Activated T-cell treated with anti-CD3 and anti-CD28 coated beads, Interleukin-2, amount 50 U/mL, for 24 hours (primary cell): ENCODE data around the gene SLC25A34.
A peak's percentile ranks its signal among the peaks of the same experiment; 100 is the strongest.
"Not testable (repeated sequence)": the region's sequence is repeated elsewhere in the genome, so short reads cannot be mapped to it uniquely, and the experiment has no call there.

ENCODE experiments used
- DNase-seq: peaks from one replicate; pipeline ENCODE4 v3.0.0-alpha.2; 2020
- H3K27ac Mint-ChIP-seq: 2 replicates; pipeline ENCODE4 v1.8.0; 2020; ENCODE audit warnings: mild to moderate bottlenecking, mixed read lengths
- H3K27me3 Mint-ChIP-seq: 2 replicates; pipeline ENCODE4 v1.8.0; 2020; ENCODE audit warnings: mixed read lengths
- H3K36me3 Mint-ChIP-seq: 2 replicates; pipeline ENCODE4 v1.8.0; 2020; ENCODE audit warnings: low read depth, mixed read lengths
- H3K4me1 Mint-ChIP-seq: 2 replicates; pipeline ENCODE4 v1.8.0; 2020; ENCODE audit warnings: low read depth, mixed read lengths
- H3K4me3 Mint-ChIP-seq: 2 replicates; pipeline ENCODE4 v1.8.0; 2020; ENCODE audit warnings: mild to moderate bottlenecking, moderate library complexity, mixed read lengths
- H3K9me3 Mint-ChIP-seq: 2 replicates; pipeline ENCODE4 v1.8.0; 2020; ENCODE audit warnings: mixed read lengths

Gene SLC25A34

DNA sequence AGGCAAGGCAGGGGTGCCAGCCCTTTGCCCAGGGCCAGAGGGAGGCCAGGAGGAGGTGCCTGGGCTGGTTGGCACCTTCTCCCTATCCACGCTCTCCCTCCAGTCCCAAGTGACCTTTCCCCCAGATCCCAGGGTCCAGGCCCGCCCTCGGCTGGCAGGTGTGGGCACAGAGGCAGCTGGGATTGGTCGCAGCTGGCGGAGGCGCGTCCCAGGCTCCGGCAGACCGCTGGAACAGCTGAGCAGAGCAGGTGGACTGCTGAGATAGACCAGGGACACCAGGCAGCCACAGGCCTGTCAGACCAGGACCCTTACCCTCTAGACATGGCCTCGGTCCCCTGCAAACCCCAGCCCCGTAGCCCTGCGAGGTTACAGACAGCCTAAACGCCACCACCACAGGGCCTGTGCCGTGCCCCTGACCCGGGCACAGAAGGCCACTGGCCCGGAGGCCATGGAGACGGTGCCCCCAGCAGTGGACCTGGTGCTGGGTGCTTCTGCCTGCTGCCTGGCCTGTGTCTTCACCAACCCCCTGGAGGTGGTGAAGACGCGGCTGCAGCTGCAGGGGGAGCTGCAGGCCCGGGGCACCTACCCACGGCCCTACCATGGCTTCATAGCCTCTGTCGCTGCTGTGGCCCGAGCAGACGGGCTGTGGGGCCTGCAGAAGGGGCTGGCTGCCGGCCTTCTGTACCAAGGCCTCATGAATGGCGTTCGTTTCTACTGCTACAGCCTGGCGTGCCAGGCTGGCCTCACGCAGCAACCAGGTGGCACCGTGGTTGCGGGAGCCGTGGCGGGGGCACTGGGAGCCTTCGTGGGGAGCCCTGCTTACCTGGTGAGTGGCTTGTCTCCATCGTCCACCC, at the start of gene SLC25A34:
SLC25A34 (plus strand) TSS at position 221 of the 854 bp plus-strand sequence; CDS start at position 449, 228 bp downstream.
- Mint-ChIP-seq H3K27me3 (no peaks in the 10 kb centered on the region), H3K4me3 (no peak within 1 kb of the TSS), H3K36me3 (peaks cover 35% of the 10 kb centered on the region), H3K9me3 (no peaks in the 10 kb centered on the region), H3K4me1 (peaks cover 3% of the 10 kb centered on the region), H3K27ac (no peak within 1 kb of the TSS)
- no peak for DNase-seq

DNA sequence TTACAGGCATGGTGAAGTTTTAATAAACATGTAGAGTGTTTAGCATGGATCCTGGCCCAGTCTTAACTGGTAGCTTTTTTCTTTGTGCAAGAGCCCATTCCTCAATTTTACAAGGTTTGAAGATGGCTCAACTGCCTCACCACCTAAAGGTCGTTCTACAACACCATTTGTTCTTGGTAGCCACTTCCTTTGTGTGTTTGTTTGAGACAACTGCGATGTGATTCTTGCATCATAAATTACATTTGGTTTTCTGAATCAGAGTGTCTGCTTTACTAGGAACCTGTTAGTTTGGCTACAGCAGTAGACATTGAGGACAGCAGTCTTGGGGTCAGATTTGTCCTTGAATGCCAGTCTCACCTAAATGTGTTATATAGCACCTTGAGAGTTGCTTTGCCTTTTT, 48.6 kb upstream of the SLC25A34 start:
- H3K27ac Mint-ChIP-seq: peak overlapping the region; percentile 4
- peaks cover 33% of the 10 kb centered on the region for H3K36me3 Mint-ChIP-seq
- no peak overlapping the region for H3K4me3 Mint-ChIP-seq
- no peak for DNase-seq
- no peaks in the 10 kb centered on the region for H3K9me3 Mint-ChIP-seq
- H3K27me3 Mint-ChIP-seq: no peaks in the 10 kb centered on the region
- H3K4me1 Mint-ChIP-seq: peaks cover 37% of the 10 kb centered on the region

DNA sequence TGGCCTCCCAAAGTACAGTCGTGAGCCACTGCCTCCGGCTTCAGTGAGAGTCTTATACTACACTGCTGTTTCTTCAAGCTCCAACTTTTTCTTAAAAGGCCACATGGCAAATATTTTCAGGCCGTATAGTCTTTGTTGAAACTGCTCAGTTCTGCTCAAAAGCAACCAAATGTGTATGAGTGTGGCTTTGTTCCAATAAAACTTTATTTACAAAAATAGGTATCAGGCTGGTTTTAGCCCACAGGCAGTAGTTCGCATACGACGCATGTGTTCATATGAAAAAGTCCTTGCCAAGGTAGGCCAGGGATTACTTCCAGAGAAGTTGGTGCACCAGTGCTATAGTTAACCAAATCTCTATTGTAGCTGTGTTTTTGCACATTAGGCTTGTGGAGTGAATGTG, 45.7 kb upstream of the SLC25A34 start:
- Mint-ChIP-seq H3K27ac (peak overlapping the region; percentile 18), H3K4me3 (no peak overlapping the region), H3K36me3 (peaks cover 38% of the 10 kb centered on the region), H3K9me3 (no peaks in the 10 kb centered on the region), H3K4me1 (peaks cover 46% of the 10 kb centered on the region), H3K27me3 (no peaks in the 10 kb centered on the region)
- no peak for DNase-seq

DNA sequence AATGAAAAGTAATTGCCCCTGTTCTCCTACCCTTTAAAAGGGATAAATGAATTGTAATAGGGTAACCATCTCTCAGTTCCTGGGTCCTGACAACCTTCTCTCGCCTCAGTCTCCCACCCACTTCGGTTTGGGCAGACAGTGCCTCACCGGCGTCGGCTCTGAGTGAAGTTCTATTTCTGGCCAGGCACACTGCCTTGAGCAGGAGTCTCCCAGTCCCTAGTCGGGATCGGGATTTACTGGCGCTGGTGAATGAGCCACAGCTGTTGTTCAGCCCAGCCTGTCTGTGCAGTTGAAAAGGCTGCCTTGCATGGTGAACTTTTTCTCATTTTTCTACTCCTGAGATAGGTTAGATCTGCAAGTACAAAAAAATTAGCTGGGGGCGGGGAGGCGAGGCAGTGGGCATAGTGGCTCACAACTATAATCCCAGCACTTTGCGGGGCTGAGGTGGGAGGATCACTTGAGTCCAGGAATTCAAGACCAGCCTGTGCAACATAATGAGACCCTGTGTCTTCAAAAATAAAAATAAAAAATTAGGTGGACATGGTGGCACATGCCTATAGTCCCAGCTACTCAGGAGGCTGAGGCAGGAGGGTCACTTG, 44.5 kb upstream of the SLC25A34 start:
- H3K27ac Mint-ChIP-seq: peak overlapping the region; percentile 56
- H3K27me3 Mint-ChIP-seq: no peaks in the 10 kb centered on the region
- H3K9me3 Mint-ChIP-seq: no peaks in the 10 kb centered on the region
- H3K4me1 Mint-ChIP-seq: peaks cover 40% of the 10 kb centered on the region
- H3K4me3 Mint-ChIP-seq: no peak overlapping the region
- no peak for DNase-seq
- peaks cover 40% of the 10 kb centered on the region for H3K36me3 Mint-ChIP-seq

DNA sequence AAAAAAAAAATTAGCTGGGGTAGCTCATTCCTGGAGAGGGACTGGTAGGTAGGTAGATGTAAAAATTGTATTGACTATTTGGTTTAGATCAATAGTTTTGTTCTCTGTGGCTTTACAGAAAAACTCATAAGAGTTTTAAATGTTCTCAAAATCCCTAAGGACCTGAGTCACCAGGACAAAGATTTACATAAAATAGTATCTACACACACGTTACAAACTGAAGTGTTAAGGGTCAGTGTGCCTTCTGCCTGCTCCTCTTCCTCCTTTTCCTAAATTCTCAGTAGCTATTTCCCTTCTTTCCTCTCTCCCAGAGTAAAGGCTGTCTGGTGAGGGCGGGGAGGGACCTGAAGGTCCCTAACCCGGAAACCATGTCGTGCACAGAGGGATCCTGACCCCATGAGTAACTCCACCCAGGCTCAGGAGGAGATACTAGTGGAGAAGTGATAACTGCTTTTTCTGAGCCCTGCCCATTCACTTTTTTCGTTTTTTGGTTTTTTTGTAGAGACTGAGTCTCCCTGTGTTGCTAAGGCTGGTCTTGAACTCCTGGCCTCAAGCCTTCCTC, 43.9 kb upstream of the SLC25A34 start:
- H3K9me3 Mint-ChIP-seq: no peaks in the 10 kb centered on the region
- H3K36me3 Mint-ChIP-seq: peaks cover 43% of the 10 kb centered on the region
- H3K4me3 Mint-ChIP-seq: no peak overlapping the region
- peak overlapping the region; percentile 64 for H3K27ac Mint-ChIP-seq
- peaks cover 44% of the 10 kb centered on the region for H3K4me1 Mint-ChIP-seq
- H3K27me3 Mint-ChIP-seq: no peaks in the 10 kb centered on the region
- no peak for DNase-seq

DNA sequence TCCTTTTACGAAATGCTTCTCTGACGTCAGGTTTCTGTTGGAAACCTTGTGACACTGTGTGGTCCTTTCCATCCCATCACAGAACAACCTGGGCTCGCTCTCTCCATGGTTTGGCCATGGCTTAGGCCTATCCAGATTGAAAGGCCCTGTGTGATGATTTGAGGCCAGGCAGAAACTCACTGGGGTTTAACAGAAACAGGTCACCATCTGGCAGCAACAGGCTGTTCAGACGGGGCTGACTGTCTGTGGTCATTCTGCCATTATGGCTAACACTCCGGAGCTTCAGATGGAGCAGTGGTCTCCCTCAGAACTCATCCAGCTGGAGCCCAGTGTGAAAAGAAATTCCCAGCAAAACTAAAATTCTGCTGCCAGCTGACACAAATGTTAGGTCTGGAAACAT, 42.7 kb upstream of the SLC25A34 start:
- no peak for DNase-seq
- peaks cover 42% of the 10 kb centered on the region for H3K4me1 Mint-ChIP-seq
- H3K9me3 Mint-ChIP-seq: no peaks in the 10 kb centered on the region
- H3K27ac Mint-ChIP-seq: peak overlapping the region; percentile 79
- H3K4me3 Mint-ChIP-seq: no peak overlapping the region
- no peaks in the 10 kb centered on the region for H3K27me3 Mint-ChIP-seq
- peaks cover 36% of the 10 kb centered on the region for H3K36me3 Mint-ChIP-seq

DNA sequence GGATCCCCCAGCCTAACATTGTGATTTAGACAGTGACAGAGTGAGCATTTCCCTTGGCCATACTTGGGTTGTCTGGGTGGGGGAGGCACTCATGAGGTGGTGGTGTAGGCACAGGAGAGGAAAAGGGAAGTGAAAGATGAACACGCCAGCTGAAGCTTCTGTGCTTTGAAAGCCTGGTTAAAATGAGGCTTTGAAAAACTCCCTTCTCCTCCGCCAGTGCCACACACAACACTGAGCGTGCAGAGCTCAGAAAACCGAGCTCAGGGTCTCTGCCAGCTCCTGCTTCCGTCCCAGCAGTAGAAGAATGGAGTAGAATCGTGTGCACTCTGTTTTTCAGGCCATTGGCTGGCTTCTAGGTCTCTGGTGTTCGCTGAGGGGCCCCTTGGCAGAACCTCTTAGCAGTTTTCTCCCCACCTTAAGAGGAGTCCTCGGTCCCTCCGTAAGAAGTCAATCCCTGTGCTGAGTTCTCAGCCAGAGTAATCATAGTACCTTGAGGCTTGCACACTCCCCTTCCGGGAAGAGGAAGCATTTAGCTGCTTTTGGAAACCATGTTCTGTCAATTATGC, 39.0 kb upstream of the SLC25A34 start:
- Mint-ChIP-seq H3K4me1 (peaks cover 44% of the 10 kb centered on the region), H3K4me3 (peak overlapping the region; percentile 49), H3K9me3 (no peaks in the 10 kb centered on the region), H3K27ac (peak overlapping the region; percentile 94), H3K27me3 (no peaks in the 10 kb centered on the region), H3K36me3 (peaks cover 25% of the 10 kb centered on the region)
- peak; percentile 54 for DNase-seq

DNA sequence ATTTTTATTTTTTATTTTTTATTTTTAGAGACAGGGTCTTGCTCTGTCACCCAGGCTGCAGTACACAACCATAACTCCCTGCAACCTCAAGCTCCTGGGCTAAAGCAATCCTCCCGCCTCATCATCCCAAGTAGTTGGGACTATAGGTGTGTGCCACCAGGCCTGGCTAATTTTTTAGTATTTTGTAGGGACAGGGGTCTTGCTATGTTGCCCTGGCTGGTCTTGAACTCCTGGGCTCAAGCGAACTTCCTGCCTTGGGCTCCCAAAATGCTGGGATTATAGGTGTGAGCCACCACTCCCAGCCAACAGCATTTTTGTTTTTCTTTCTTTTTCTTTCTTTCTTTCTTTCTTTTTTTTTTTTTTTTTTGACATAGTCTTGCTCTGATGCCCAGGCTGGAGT, 37.9 kb upstream of the SLC25A34 start:
- Mint-ChIP-seq H3K4me3 (no peak overlapping the region), H3K9me3 (no peaks in the 10 kb centered on the region), H3K27me3 (no peaks in the 10 kb centered on the region), H3K36me3 (peaks cover 27% of the 10 kb centered on the region), H3K4me1 (peaks cover 42% of the 10 kb centered on the region), H3K27ac (no peak overlapping the region)
- no peak for DNase-seq

DNA sequence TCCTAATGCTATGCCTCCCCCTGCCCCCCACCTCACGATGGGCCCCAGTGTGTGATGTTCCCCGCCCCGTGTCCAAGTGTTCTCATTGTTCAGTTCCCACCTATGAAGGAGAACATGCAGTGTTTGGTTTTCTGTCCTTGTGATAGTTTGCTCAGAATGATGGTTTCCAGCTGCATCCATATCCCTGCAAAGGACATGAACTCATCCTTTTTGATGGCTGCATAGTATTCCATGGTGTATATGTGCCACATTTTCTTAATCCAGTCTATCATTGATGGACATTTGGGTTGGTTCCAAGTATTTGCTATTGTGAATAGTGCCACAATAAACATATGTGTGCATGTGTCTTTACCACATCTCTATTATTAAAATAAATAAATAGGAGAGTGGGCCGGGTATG, 36.7 kb upstream of the SLC25A34 start:
- not testable (repeated sequence) for H3K9me3 Mint-ChIP-seq, H3K4me3 Mint-ChIP-seq, H3K27ac Mint-ChIP-seq, DNase-seq, H3K27me3 Mint-ChIP-seq
- peaks cover 43% of the 10 kb centered on the region for H3K4me1 Mint-ChIP-seq
- H3K36me3 Mint-ChIP-seq: peaks cover 27% of the 10 kb centered on the region

DNA sequence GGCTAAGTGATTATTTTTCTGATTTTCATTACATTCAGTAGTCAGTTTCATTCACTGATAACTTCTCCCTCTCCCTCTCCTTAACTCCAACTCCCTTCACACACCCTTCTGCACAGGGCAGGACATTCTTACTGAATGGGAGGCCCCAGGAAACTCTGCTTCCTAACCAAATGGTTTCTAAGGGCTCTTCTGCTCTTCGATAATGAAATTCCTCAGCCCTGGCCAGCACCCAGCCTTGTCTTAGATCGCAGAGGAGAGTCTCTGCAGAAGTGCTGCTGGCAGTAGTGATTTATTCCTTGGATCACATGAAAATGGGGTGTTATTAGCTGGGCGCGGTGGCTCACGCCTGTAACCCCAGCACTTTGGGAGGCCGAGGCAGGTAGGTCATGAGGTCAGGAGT, 35.5 kb upstream of the SLC25A34 start:
- no peak overlapping the region for H3K4me3 Mint-ChIP-seq
- DNase-seq: no peak

DNA sequence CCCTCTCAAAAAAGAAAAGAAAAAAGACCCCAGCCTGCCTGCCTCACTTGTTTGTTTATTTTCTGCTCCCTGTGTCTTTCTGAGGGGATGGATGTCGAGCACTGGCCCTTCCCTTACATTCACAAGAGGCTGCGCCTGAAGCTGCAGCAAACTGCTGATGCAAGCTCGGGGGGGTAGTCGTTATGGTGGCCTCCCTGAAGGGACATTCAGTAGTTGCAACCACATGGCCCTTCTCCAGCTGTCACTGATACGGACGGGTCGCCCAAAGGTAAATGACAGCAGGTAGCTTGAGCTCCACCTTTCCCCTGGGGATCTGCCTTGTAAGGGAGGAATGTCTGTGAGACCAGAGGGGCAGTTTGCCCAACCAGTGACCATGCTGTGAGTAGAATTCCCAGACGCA, 34.3 kb upstream of the SLC25A34 start:
- Mint-ChIP-seq H3K4me3 (no peak overlapping the region), H3K27ac (no peak overlapping the region), H3K4me1 (peaks cover 38% of the 10 kb centered on the region), H3K27me3 (no peaks in the 10 kb centered on the region), H3K36me3 (peaks cover 36% of the 10 kb centered on the region), H3K9me3 (no peaks in the 10 kb centered on the region)
- no peak for DNase-seq

More for the DNA sequence above, 35.5 kb upstream of the SLC25A34 start:
- H3K4me1 Mint-ChIP-seq: peaks cover 38% of the 10 kb centered on the region
- no peaks in the 10 kb centered on the region for H3K9me3 Mint-ChIP-seq
- H3K27me3 Mint-ChIP-seq: no peaks in the 10 kb centered on the region
- peaks cover 32% of the 10 kb centered on the region for H3K36me3 Mint-ChIP-seq
- H3K27ac Mint-ChIP-seq: peak overlapping the region; percentile 57

DNA sequence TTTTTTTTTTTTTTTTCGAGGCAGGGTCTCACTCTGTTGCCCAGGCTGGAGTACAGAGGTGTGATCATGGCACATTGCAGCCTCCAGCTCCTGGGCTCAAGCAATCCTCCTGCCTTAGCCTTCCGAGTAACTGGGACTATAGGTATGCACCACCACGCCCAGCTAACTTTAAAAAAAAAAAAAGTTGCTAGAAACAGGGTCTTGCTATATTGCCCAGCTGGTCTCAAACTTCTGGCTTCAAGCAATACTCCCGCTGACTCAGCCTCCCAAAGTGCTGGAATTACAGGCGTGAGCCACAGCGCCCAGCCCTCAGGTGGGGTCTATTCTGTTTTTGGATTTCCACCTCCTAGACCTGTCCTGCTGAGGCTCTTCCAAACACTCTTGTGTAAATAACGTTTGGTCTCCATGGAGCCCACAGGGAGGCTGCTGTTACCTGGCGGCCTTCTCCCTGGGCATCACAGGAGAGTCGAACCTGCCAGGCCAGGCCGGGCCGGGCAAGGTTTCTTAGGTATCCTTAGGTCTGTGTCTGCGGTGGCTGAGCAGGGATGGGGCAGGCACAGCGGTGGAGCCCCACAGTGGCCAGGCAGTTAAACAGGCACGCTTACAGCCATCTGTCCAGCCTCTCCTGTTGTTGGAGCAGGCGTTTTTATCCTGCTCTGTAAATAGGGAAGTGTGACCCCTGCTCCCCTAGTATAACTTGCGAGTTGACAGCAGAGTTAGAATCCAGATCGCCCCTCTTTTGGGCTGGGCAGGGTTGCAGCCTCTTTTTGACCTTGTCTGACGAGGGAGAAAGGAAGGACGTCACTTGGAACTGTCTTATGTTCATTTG, 33.1 kb upstream of the SLC25A34 start:
- H3K4me3 Mint-ChIP-seq: no peak overlapping the region
- DNase-seq: no peak
- no peaks in the 10 kb centered on the region for H3K27me3 Mint-ChIP-seq
- peaks cover 27% of the 10 kb centered on the region for H3K4me1 Mint-ChIP-seq
- peak overlapping the region; percentile 54 for H3K27ac Mint-ChIP-seq
- no peaks in the 10 kb centered on the region for H3K9me3 Mint-ChIP-seq
- peaks cover 36% of the 10 kb centered on the region for H3K36me3 Mint-ChIP-seq

DNA sequence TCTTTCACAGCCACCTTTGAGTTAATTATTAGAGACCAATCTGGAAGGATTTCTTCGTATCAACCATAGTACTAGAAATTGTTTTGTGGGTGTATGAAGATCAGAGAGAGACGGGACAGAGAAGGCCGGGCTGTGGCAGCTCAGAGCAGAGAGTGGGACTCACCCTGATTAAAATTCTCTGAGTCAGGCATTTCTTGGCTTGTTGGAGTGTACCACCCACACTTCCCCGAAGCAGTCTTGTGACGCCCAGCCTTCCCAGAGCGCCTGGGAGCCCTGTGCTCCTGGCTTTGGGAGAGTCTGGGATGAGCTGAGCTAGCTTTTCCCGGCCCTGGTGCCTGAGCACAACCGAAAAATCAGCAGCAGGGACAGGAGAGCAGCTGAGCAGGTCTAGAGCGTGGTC, 32.5 kb upstream of the SLC25A34 start:
- DNase-seq: no peak
- no peak overlapping the region for H3K4me3 Mint-ChIP-seq
- peaks cover 36% of the 10 kb centered on the region for H3K36me3 Mint-ChIP-seq
- peak overlapping the region; percentile 54 for H3K27ac Mint-ChIP-seq
- peaks cover 26% of the 10 kb centered on the region for H3K4me1 Mint-ChIP-seq
- no peaks in the 10 kb centered on the region for H3K9me3 Mint-ChIP-seq
- no peaks in the 10 kb centered on the region for H3K27me3 Mint-ChIP-seq

DNA sequence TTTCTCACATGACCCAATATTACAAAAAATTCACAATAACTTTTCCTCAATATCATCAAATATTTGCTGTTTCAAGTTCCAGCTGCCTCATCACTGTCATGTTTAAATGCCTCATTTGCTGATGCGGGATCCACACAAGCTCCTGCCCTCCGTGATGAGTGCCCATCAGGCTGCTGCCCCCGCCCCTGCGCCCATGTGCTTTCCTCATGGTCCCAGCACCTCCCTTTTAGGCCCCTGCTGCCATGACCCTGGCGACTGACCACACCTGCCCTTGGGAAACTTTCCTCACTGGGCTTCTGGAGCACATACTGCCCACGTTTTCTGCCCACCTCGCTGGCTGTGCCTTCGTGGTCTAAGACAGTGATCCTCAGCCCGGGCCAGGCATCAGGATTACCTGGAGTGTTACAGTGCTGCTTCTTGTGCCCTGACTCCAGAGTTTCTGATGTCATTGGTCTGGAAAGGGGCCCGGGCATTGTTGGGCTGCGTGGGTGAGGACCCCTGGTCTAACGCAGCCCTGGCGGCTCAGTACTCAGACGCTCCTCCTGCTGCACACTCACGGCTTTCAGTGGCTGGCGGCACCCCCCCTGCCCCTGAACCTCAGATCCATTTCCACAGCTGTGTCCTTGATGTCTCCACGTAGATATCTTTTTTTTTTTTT, 31.4 kb upstream of the SLC25A34 start:
- Mint-ChIP-seq H3K27me3 (no peaks in the 10 kb centered on the region), H3K36me3 (peaks cover 30% of the 10 kb centered on the region), H3K4me1 (peaks cover 23% of the 10 kb centered on the region), H3K9me3 (no peaks in the 10 kb centered on the region), H3K4me3 (no peak overlapping the region), H3K27ac (no peak overlapping the region)
- no peak for DNase-seq
